Stimulated activated CD4-positive, alpha-beta T cell treated with anti-CD3 and anti-CD28 coated beads, TNF-alpha, amount 100 ng/mL, for 4 hours (primary cell): ENCODE data around the gene GLDC.

Experiments used
- DNase-seq, 3 experiments: peaks; one replicate each; pipeline ENCODE4 v3.0.0-alpha.2; 2020; ENCODE audit warnings: low read depth in 3 of 3

GLDC gene

DNA sequence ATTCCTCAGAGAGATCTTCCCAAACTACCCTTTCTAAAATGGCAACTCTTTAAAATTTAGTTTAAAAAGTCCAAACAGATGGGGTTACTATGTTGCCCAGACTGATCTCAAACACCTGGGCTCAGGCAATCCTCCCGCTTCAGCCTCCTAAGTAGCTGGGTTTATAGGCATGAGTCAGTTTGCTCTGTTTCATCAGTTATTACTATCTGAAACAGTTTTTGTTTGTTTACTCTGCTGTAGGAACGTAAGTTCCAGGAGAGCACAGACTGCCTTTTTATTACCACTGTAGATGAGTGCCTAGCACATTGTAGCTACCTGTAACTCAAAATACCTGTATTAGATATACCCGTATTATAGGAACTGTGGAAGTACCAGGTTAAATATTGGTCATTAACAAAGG, 143.1 kb downstream of the GLDC start:
- DNase-seq: no peak

DNA sequence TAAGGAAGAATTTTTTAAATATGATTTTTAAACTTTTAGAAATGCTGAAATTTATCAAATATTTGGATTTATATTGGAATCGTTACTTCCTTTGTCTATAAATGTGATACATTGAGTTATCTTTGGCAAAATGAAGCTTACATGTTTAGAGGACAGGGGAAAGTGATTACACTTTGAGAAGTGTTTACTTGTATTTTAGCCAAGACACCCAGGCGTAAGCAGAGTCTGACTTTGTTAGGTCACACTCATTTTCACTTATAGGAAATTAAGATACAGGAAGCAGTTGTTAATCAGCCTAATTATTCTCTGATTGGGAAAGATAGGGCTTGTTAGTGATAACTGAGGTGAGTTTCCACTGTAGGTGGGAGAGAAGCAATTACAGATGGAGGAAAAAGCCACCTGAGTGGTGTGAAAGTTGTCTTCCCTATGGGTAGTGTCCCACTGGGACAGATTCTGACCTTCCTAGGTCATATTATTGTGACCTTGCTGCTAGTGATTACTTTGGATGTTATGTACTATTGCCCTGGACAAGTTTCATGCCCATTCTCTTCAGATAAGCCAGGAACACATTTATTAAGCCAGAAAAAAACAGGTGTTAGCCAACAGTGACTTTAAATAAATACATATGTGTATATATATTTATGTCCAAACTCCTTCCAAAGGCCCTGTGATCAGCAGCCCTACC, 143.9 kb downstream of the GLDC start:
- DNase-seq: no peak

GRCh38 chr9:6498982-6499381, 146.5 kb downstream of the GLDC start:
- no peak for DNase-seq

DNA sequence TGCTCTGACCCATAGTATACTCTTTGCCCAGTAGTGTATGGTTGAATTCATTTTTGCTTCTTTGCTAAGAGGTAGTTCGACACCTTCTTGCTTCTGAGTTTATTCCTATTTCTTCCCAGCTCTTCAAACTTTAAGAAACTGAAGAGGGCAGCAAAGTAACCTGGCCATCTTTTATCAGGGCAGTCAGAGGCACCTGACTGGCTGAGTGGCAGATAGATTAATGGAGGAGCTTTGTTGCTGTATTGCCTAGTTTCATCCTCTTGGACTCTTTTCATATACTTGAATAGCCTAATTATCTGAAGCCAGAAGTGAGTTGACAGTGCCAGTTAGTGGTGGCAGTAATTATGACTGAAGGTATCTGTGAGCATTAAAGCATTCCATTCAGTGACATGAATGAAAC, 150.1 kb downstream of the GLDC start:
- no peak for DNase-seq

GRCh38 chr9:6490863-6491262, 154.7 kb downstream of the GLDC start:
- DNase-seq: no peak

GRCh38 chr9:6489099-6489498, 156.4 kb downstream of the GLDC start:
- no peak for DNase-seq

- DNase-seq: no peak
Observed at GRCh38 chr9:6488395-6488794, 157.1 kb downstream of the GLDC start.

- no peak for DNase-seq
Observed at GRCh38 chr9:6484210-6484609, 161.3 kb downstream of the GLDC start.
